VCaP (cell line): ENCODE measurements around the gene SCYL1.
A peak's percentile ranks its signal among the peaks of the same experiment; 100 is the strongest.

Experiments used
- H3K27ac ChIP-seq: fragments of 450-650 bp; 2 replicates; pipeline ENCODE4 v1.5.1; 2017
- TF ChIP-seq, protein P1 (sequence below): fragments of 450-650 bp; conservative IDR thresholded peaks from 2 replicates; pipeline ENCODE4 v1.5.1; 2017; ENCODE audit warnings: mild to moderate bottlenecking, moderate library complexity

The SCYL1 gene

GRCh38 chr11:65558002-65558929 is 33.4 kb downstream of the SCYL1 start, which contains the start of gene LTBP3:
LTBP3 (minus strand) TSS chr11:65558359; CDS start chr11:65557959, 400 bp downstream.
- peak within 1 kb of the TSS; percentile 98 for H3K27ac ChIP-seq
- TF ChIP-seq, protein P1, sequence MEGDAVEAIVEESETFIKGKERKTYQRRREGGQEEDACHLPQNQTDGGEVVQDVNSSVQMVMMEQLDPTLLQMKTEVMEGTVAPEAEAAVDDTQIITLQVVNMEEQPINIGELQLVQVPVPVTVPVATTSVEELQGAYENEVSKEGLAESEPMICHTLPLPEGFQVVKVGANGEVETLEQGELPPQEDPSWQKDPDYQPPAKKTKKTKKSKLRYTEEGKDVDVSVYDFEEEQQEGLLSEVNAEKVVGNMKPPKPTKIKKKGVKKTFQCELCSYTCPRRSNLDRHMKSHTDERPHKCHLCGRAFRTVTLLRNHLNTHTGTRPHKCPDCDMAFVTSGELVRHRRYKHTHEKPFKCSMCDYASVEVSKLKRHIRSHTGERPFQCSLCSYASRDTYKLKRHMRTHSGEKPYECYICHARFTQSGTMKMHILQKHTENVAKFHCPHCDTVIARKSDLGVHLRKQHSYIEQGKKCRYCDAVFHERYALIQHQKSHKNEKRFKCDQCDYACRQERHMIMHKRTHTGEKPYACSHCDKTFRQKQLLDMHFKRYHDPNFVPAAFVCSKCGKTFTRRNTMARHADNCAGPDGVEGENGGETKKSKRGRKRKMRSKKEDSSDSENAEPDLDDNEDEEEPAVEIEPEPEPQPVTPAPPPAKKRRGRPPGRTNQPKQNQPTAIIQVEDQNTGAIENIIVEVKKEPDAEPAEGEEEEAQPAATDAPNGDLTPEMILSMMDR: peak; percentile 37

DNA sequence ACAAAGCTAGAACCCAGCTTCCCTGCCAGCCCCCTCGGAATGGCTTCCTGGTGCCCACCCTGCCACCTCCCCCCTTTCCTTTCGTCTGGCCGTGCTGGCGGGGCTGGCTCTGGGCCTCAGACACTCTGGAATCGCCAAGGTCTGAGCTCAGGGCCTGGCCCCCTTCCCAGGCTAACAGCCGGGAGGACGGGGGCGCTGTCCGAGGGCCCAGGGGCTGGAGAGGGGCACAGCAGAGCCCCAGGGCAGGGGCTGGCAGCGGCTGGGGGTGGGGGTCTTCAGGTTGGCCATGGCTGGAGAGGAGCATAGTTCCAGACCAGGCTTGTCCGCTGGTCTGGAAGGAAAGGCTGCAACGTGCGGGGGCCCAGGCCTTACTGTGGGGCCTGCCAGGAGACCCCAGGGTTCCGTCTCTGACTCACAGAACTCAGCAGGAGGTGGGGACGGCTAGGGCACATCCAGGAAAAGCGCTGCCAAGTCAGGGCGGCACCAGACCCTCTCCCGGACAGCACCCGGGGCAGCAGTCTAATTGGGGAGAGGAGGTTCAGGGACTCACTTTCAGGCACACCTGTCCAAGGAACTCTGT is 34.1 kb downstream of the SCYL1 start:
- peak overlapping the region; percentile 98 for H3K27ac ChIP-seq
- TF ChIP-seq, protein P1: no peak

DNA sequence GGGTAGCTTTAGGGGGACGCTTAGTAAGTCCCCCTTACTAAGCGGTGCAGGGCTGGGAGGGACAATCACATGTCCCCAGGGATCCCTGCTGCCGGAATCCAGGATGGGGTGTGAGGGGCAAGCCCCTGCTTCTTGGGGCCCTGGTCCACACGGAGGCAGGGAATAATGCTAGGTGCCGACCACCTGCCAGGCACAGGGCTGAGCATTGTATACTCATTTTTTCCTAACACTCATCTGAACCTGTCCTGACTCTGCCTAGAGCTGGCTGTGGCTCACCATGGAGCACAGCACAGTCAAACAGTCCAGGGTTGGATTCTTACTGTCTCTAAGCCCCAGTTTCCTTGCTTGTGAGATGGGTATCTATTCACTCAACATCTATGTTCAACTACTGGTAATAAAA is 34.7 kb downstream of the SCYL1 start:
- TF ChIP-seq, protein P1: no peak

GRCh38 chr11:65559951-65560537 is 35.2 kb downstream of the SCYL1 start:
- TF ChIP-seq, protein P1: no peak
- H3K27ac ChIP-seq: peak overlapping the region; percentile 98

More for the DNA sequence above, 34.7 kb downstream of the SCYL1 start:
- H3K27ac ChIP-seq: peak overlapping the region; percentile 98

- TF ChIP-seq, protein P1: no peak
- H3K27ac ChIP-seq: peak overlapping the region; percentile 98
These were observed 35.9 kb downstream of the SCYL1 start for GRCh38 chr11:65560555-65561418.

GRCh38 chr11:65562020-65562419 is 37.1 kb downstream of the SCYL1 start:
- TF ChIP-seq, protein P1: no peak
- H3K27ac ChIP-seq: no peak overlapping the region
